ENCODE measurements around the gene TRPV5. TPM values are rescaled to one million over a fixed set of nuclear protein-coding genes. Genes with fewer than 3 reads are reported as not detected.

TRPV5 gene
- total and polyA plus RNA-seq, 2 donors (not counting 3 experiments of a cell fraction or from before 2014, with no cell fraction given) = not detected

- Histone ChIP-seq H2AFZ (ENCODE audit: low read depth, low read length) (no peak overlapping the region), H3K9me3 (replicated peaks; ENCODE audit: control insufficient read depth, insufficient read depth, low read length) (no peaks in the 10 kb centered on the region), H3K9ac (replicated peaks; ENCODE audit: extremely low read depth, insufficient read depth, low read length) (no peak overlapping the region), H3K4me3 (replicated peaks in 1 of 3; ENCODE audit: insufficient read depth in 1 of 3, low read depth in 1 of 3, low read length in 3 of 3) (no peak overlapping the region), H3K79me2 (ENCODE audit: control insufficient read depth, insufficient read depth, low read length) (no peaks in the 10 kb centered on the region), H3K27ac (ENCODE audit: insufficient read depth, low read depth, low read length) (no peak overlapping the region), H4K20me1 (replicated peaks; ENCODE audit: control insufficient read depth, extremely low read depth, insufficient read depth, low read length) (no peaks in the 10 kb centered on the region), H3K9me1 (replicated peaks; ENCODE audit: control insufficient read depth, extremely low read depth, insufficient read depth, low read length) (no peaks in the 10 kb centered on the region), H3K36me3 (ENCODE audit: control insufficient read depth in 2 of 2, extremely low read depth in 1 of 2, insufficient read depth in 2 of 2, low read length in 2 of 2) (no peaks in the 10 kb centered on the region), H3K4me1 (ENCODE audit: control insufficient read depth, extremely low read depth, insufficient read depth, low read length) (no peaks in the 10 kb centered on the region), H3K27me3 (ENCODE audit: control insufficient read depth in 2 of 2, insufficient read depth in 2 of 2, low read length in 2 of 2) (no peaks in the 10 kb centered on the region), H3K4me2 (ENCODE audit: insufficient read depth, low read length) (no peak overlapping the region)
- ChIA-PET CTCF (interaction anchor here (1.2 kb wide), 2 partner anchors 14 to 328 kb away, joined by 4 to 7 read pairs; no protein-coding TSS in a partner anchor), POLR2A (no interaction called here)
- TF ChIP-seq GATA2 (IDR thresholded peaks at IDR 0.05; ENCODE audit: insufficient read depth, insufficient read length, low read depth, low read length) (no peak), EZH2 (IDR thresholded peaks at IDR 0.05; ENCODE audit: borderline replicate concordance, low read depth, low read length, severe bottlenecking) (no peak), POLR2AphosphoS5 (IDR thresholded peaks at IDR 0.05; ENCODE audit: insufficient read depth, low read depth, low read length) (no peak), POLR2A (IDR thresholded peaks at IDR 0.05; ENCODE audit: low read depth, low read length) (no peak)
- TF ChIP-seq, protein P1, sequence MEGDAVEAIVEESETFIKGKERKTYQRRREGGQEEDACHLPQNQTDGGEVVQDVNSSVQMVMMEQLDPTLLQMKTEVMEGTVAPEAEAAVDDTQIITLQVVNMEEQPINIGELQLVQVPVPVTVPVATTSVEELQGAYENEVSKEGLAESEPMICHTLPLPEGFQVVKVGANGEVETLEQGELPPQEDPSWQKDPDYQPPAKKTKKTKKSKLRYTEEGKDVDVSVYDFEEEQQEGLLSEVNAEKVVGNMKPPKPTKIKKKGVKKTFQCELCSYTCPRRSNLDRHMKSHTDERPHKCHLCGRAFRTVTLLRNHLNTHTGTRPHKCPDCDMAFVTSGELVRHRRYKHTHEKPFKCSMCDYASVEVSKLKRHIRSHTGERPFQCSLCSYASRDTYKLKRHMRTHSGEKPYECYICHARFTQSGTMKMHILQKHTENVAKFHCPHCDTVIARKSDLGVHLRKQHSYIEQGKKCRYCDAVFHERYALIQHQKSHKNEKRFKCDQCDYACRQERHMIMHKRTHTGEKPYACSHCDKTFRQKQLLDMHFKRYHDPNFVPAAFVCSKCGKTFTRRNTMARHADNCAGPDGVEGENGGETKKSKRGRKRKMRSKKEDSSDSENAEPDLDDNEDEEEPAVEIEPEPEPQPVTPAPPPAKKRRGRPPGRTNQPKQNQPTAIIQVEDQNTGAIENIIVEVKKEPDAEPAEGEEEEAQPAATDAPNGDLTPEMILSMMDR (IDR thresholded peaks at IDR 0.05; ENCODE audit: extremely low read depth in 1 of 2, insufficient read depth in 1 of 2, low read depth in 1 of 2, low read length in 2 of 2) = no peak
- DNase-seq (ENCODE audit: low read depth, low spot score) = no peak
- dilution Hi-C loops (cut with MboI; ENCODE audit: extremely low pct_ligation_motif_present, low sequenced_read_pairs) = no loop called here
- intact Hi-C loops (cut with micrococcal nuclease) = no loop called here
- no TSS peak for BruUV-seq (replicated peaks)
- FAIRE-seq = no peak
These were observed 46.7 kb downstream of the TRPV5 start for GRCh38 chr7:142886866-142887265.
